GF-D8 (cell line): Measurements from ENCODE around the gene KRT38.

Experiments
- DNase-seq: peaks from one replicate; lab custom pipeline; 2025; lab: John Stamatoyannopoulos, UW

The KRT38 gene

GRCh38 chr17:41440531-41441033 lies at the start of gene KRT38:
KRT38 (minus strand) TSS chr17:41440983; CDS start chr17:41440921, 62 bp downstream.
- no peak for DNase-seq

GRCh38 chr17:41489531-41489930 lies 48.7 kb upstream of the KRT38 start, which contains the start of gene KRT36:
KRT36 (minus strand) TSS chr17:41489910; CDS start chr17:41489864, 46 bp downstream.
- no peak for DNase-seq

DNA sequence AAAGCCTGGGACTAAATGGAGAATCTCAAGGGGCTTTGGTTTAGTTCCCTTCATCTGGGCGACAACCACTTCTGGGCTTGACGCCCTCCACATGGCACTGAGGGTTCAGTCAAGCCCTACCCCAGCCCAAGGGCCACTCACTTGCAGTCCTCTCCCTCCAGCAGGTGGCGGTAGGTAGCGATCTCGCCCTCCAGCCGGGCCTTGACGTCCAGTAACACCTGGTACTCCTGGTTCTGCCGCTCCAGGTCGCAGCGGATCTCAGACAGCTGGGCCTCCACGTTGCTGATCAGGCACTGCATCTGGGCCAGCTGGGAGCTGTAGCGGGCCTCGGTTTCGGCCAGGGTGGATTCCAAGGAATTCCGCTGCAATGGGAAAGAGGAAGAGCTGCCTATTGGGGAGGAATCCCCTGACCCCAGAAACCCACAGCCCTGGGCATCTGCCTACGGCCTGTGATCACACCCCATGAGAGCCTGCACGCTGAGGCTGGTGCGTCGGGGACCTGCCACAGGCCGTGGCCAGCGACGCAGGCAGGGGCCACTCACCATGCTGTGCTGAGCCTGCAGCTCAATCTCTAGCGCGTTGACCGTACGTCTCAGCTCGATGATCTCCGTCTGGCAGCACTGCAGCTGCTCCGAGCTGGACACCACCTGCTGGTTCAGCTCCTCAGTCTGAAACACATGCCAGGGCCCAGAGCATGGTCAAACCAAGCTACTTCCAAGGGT lies 46.2 kb upstream of the KRT38 start:
- DNase-seq = no peak

GRCh38 chr17:41486316-41486715 lies 45.5 kb upstream of the KRT38 start:
- no peak for DNase-seq

DNA sequence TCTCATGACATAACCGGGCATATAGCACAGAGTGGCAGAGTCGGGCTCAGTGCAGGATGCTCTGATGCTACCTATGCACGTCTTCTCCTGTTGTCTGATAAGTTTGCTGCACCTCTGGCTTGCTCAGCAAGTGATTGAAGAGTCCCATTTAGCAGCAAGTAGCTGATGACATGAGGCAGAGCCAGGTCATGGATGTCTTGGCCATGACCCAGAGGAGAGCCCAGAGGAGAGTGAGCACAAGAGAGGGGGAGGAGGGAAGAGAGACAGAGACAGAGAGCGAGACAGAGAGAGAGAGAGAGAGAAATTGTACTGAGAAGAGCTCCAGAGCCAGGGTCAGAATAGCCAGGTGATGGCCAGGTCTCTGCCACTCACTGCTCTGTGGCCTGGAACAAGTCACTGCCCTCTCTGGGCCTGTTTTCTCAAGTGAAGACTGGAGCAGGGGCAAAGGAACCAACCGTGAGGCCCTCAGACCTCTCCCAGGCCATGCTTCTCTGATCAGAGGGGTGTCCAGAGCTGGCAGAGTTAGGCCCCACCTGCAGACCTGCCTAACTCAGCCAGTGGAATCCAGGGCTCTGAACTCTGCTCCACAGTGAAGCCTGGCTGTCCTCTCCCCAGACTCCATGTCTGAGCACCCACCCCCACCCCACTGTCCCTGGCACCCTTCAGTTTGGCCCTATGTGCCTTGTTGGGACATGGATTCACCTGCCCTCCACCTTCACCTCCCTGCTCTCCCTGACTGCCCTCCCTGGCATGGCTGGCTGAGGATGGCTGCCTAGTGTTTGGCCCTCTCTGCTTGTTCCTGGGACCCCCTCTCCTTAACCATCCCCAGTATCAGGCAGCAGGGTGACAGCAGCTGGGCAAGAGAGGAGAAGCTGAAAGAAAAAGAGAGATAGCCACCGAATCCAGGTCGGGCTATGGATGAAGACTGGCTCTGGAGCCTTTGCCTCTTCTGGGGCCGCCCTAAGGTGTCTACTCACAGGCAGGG lies 44.4 kb upstream of the KRT38 start:
- no peak for DNase-seq

GRCh38 chr17:41483991-41484826 lies 43.4 kb upstream of the KRT38 start:
- DNase-seq = no peak

DNA sequence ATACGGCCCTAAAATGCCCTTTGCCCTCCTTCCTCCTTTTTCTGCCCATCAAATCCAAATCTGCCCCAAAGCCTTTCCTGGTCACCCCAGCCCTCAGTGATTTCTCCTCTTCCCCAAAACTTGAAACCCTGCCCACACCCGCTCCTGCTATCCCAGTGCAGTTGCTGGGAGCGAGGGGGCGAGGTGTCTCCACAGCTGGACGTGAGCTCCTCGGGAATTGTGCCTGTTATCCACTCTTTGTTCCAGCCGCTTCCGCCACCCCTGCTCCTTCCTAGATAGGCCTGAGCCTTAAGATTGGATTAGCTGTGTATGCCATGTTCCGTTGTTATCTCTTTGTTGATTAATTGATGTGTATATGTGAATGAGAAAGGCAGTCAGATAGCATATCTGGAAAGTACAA lies 42.7 kb upstream of the KRT38 start:
- DNase-seq = no peak

GRCh38 chr17:41481036-41481435 lies 40.3 kb upstream of the KRT38 start, which contains the start of gene KRT35:
KRT35 (minus strand) TSS chr17:41481151; CDS start chr17:41481097, 54 bp downstream.
- no peak for DNase-seq

DNA sequence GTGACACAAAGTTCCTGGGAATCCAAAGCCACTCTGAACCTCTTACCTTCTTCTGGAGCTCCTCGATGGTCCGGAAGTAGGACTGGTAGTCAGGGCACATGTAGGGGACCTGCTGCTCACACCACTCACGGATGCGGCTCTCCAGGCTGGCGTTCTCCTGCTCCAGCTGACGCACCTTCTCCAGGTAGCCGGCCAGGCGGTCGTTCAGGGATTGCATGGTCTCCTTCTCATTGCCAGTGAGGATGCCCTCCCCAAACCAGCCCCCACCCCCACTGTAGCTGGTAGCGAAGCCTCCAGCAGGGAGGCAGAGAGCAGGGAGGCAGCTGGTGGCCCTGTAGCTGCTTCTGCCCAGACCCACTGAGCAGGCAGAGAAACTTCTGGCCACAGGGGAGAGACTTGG lies 39.8 kb upstream of the KRT38 start:
- no peak for DNase-seq

DNA sequence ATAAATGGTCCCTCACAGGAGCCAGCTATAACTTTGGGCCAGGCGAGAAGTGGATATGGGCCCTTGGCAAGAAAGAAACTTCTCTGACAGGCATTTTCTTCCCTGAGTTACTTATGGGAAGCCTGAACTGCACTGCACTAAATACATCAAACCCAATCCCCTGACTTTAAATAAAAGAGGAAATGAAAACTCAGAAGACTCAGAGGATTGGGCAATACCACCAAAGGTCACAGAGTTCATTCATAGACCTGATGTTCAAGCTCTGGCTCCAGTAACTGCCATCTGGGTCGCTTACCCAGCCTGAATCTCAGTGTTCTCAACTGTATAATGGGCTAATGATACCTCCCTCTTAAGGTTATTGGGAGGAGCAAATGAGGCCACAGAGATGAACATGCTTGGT lies 39.4 kb upstream of the KRT38 start:
- DNase-seq = no peak

GRCh38 chr17:41478237-41478636 lies 37.5 kb upstream of the KRT38 start:
- no peak for DNase-seq

DNA sequence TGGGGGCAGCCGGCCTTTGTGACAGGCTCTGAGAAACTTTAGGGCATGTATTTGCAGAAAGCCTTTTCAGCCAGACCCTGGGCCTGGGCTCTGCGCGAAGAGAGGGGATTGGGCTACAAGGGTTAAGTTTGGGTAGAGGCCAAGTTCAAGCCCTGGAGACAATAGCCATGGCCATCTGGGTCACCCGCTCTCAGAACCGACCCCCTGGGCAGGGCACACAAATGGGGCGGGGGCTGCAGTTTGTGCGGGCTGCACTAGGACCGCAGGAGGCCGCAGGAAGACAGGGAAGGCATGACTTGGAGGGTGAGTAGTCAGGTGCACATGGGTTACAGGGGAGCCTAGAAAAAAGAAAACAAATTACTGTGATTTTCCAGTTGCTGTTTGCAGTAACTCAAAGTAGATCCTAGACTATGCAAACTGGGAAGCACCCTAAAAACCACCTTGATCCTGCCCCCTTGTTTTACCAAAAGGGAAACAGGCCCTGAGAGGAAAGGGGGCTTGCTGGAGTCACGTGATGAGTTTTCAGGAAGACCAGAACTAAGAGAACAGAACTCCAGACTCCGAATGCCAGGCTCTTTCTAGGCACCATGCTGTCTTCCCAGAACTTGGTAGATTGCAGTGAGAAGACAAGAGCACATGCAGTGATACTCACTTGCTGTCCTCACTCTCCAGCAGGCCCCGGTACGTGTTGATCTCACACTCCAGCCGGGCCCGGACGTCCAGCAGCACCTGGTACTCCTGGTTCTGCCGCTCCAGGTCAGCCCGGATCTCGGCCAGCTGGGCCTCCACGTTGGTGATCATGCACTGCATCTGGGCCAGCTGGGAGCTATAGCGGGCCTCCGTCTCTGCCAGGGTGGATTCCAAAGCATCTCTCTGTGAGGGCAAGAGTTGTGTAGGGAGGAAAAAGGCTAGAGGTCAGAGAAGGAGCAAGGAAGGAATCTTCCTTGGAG lies 36.4 kb upstream of the KRT38 start:
- no peak for DNase-seq

DNA sequence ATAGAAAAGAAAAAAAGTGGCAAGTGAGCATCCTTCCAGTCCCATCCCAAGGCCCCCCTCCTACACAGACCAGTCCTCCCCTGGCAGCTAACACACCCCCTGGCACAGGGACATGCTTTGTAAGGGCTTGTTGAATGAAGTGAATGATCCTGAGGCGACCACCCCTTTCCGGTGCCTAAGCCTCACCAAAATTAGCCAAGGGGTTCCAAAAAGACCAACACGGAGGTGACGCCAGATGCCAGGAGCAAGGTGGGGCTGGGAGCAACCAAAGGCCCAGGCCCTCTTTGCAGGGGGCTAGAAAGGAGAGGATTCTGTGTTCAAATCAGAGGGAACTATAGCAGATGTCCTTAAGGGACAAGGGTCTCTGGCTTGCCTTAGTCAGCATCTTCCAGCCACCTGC lies 34.6 kb upstream of the KRT38 start:
- no peak for DNase-seq

DNA sequence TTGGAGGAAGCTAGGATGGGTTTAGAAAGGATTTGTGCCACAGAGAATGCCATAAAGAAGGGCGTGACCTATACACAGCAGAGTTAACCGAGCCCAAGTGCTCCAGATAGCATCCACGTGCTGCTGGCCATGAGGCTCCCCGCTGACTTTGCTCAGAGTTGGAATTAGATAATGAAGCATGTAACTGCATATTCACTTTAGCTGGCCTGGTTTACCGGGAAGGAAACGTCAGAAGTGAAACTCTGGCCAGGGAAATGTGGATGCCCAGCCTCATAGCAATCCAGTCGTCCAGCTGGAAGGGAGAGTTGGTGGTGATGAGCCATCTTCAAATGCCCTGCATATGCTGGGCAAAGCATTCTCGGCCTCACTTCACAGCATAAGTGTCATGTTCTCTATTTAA lies 34.1 kb upstream of the KRT38 start:
- DNase-seq = no peak

DNA sequence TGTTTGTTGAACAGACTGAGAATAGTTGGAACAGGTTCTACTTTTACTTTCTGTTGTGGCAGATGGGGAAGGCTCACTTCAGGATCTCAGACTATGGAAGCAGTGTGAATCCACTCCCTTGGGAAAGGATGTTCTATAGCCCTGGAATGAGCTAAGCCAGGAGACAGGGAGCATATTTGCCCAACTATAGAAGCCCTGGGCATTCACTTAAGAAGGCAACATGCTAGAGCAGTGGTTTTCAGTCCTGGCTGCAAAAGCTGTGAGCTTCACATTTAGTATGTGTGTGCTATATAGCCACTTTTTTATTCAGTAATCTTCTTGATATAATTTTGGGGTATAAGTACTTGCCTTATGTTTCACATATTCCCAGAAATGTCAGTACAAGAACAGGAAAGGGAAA lies 27.6 kb upstream of the KRT38 start:
- no peak for DNase-seq

GRCh38 chr17:41467561-41467960 lies 26.8 kb upstream of the KRT38 start:
- DNase-seq = no peak

DNA sequence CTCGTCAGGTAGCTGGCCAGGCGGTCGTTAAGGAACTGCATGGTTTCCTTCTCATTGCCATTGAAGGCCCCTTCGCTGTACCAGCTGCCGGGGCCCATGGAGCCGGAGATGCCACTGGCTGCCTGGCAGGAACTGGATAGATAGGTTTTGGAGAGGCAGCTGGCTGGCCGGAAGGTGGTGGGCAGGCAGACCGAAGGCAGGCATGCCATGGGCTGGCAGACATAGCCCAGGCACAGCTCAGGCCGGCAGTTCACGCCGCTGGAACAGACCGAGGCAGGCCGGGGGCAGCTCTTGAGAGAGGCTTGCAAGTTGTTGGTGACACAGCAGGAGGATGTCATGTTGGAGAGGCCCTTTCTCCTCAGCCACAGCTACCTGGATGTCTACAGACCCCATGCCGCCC lies 26.2 kb upstream of the KRT38 start, which contains the start of gene KRT32:
Gene KRT32, minus strand, starts transcription at position 399 of the 400 bp plus-strand sequence. Its CDS starts 61 bp downstream, at position 338.
- DNase-seq = no peak

GRCh38 chr17:41464682-41465081 lies 23.9 kb upstream of the KRT38 start:
- DNase-seq = no peak

- no peak for DNase-seq
These were observed 23.4 kb upstream of the KRT38 start for GRCh38 chr17:41464173-41464572.

DNA sequence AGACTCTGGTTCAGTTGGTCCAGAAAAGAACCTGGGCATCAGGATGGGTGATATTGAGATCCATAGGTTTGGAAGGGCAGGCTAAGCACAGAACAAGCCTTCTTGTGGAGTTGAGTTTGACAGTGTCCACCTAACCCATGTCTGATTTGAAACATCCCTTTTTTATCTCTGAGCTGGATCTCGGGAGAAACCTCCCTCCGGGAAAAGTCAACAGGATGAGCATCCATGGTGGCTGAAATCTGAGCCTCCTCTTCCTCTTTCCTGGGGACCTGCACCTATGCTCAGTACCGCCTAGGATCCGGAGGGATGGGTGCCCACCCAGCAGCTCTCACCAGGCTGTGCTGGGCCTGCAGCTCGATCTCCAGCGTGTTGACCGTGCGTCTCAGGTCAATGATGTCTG lies 23.0 kb upstream of the KRT38 start:
- no peak for DNase-seq
